GM23338 (cell line): ENCODE data around the gene TMEM174. TPM values are rescaled to one million over a fixed set of nuclear protein-coding genes. Genes with fewer than 3 reads are reported as not detected.

ENCODE experiments used
- ATAC-seq: fragments of 200-7000 bp; cut with Tn5 transposase; 3 replicates; pipeline ENCODE4 v1.9.1; 2020
- DNase-seq: peaks from one replicate; pipeline ENCODE4 v3.0.0-alpha.2; 2015; ENCODE audit warnings: low spot score
- H2AFZ ChIP-seq: fragments of 200-600 bp; sonication (generic); 2 replicates; pipeline ENCODE4 v1.8.0; 2016; ENCODE audit warnings: antibody characterized with exemption, mild to moderate bottlenecking, moderate library complexity
- H3F3A ChIP-seq: fragments of 200-600 bp; sonication (generic); replicated peaks from 2 replicates; pipeline ENCODE4 v1.8.0; 2017; ENCODE audit warnings: antibody characterized with exemption, mixed run types, low read depth
- H3K27ac ChIP-seq: fragments of 200-600 bp; sonication (generic); 2 replicates; pipeline ENCODE4 v1.6.1; 2016; ENCODE audit warnings: low read depth
- H3K27me3 ChIP-seq: fragments of 200-600 bp; sonication (generic); 2 replicates; pipeline ENCODE4 v1.8.0; 2016; ENCODE audit warnings: mild to moderate bottlenecking, mixed run types, moderate library complexity; ENCODE audit not compliant: insufficient read depth
- H3K36me3 ChIP-seq: fragments of 200-600 bp; sonication (generic); 2 replicates; pipeline ENCODE4 v1.8.0; 2016; ENCODE audit warnings: mild to moderate bottlenecking; ENCODE audit not compliant: insufficient read depth
- H3K4me1 ChIP-seq: fragments of 200-600 bp; sonication (generic); 2 replicates; pipeline ENCODE4 v1.8.0; 2016; ENCODE audit warnings: mild to moderate bottlenecking, moderate library complexity; ENCODE audit not compliant: insufficient read depth
- H3K4me2 ChIP-seq: fragments of 200-600 bp; sonication (generic); 2 replicates; pipeline ENCODE4 v1.7.1; 2017; ENCODE audit warnings: mixed run types
- H3K4me3 ChIP-seq: fragments of 200-600 bp; sonication (generic); 2 replicates; pipeline ENCODE4 v1.6.1; 2016; ENCODE audit warnings: mixed run types
- H3K79me2 ChIP-seq: fragments of 200-600 bp; sonication (generic); replicated peaks from 2 replicates; pipeline ENCODE4 v1.8.0; 2017; ENCODE audit warnings: mild to moderate bottlenecking; ENCODE audit not compliant: insufficient read depth
- H3K9me2 ChIP-seq: fragments of 200-600 bp; sonication (generic); 2 replicates; pipeline ENCODE4 v1.8.0; 2017; ENCODE audit not compliant: insufficient read depth
- H4K20me1 ChIP-seq: fragments of 200-600 bp; sonication (generic); replicated peaks from 2 replicates; pipeline ENCODE4 v1.8.0; 2017; ENCODE audit warnings: mild to moderate bottlenecking; ENCODE audit not compliant: insufficient read depth
- H3K27ac Mint-ChIP-seq: 2 replicates; pipeline ENCODE4 v1.8.0; 2020; ENCODE audit warnings: inconsistent platforms, mild to moderate bottlenecking, moderate library complexity, mixed read lengths
- H3K27me3 Mint-ChIP-seq: 3 replicates; pipeline ENCODE4 v1.8.0; 2022; ENCODE audit warnings: low read depth, mild to moderate bottlenecking, moderate library complexity, mixed read lengths, inconsistent platforms; ENCODE audit not compliant: insufficient read depth, poor library complexity
- H3K36me3 Mint-ChIP-seq: 3 replicates; pipeline ENCODE4 v1.8.0; 2021; ENCODE audit warnings: low read depth, mild to moderate bottlenecking, inconsistent platforms, moderate library complexity, mixed read lengths
- H3K4me1 Mint-ChIP-seq: 3 replicates; pipeline ENCODE4 v1.8.0; 2020; ENCODE audit warnings: mild to moderate bottlenecking, inconsistent platforms, mixed read lengths
- H3K4me3 Mint-ChIP-seq: 3 replicates; pipeline ENCODE4 v1.8.0; 2021; ENCODE audit warnings: moderate library complexity, mild to moderate bottlenecking, inconsistent platforms, mixed read lengths
- H3K9me3 Mint-ChIP-seq: 3 replicates; pipeline ENCODE4 v1.8.0; 2020; ENCODE audit warnings: moderate library complexity, mild to moderate bottlenecking, inconsistent platforms, mixed read lengths
- CREB1 ChIP-seq: fragments of 250-450 bp; sonication (Bioruptor Pico); IDR thresholded peaks from 2 replicates; pipeline ENCODE4 v1.5.0; 2020; ENCODE audit warnings: low read depth, mild to moderate bottlenecking, moderate library complexity
- CTCF ChIP-seq, 2 experiments: fragments of 200-600 bp in 1 of 2; sonication (generic) in 1 of 2; conservative IDR thresholded peaks; 2 replicates each; pipeline versions ENCODE4 v1.5.1 to v1.6.1; 2016 to 2017; ENCODE audit warnings: antibody characterized with exemption in 2 of 2, low read depth in 2 of 2, mild to moderate bottlenecking in 2 of 2, moderate library complexity in 1 of 2
- ETS1 ChIP-seq: IDR thresholded peaks from 2 replicates; pipeline ENCODE4 v1.6.1; 2016; ENCODE audit warnings: antibody characterized with exemption
- EZH2 ChIP-seq: fragments of 200-600 bp; sonication (generic); IDR thresholded peaks from one replicate; pipeline ENCODE4 v1.8.0; 2017; ENCODE audit warnings: antibody characterized with exemption, mild to moderate bottlenecking, low read depth; ENCODE audit not compliant: unreplicated experiment
- EZH2phosphoT487 ChIP-seq: fragments of 200-600 bp; sonication (generic); IDR thresholded peaks from one replicate; pipeline ENCODE4 v1.8.1; 2018; ENCODE audit warnings: antibody characterized with exemption; ENCODE audit not compliant: unreplicated experiment
- JUNB ChIP-seq: IDR thresholded peaks from one replicate; pipeline ENCODE4 v1.6.1; 2016; ENCODE audit warnings: antibody characterized with exemption; ENCODE audit not compliant: unreplicated experiment
- NANOG ChIP-seq: IDR thresholded peaks from 2 replicates; pipeline ENCODE4 v1.6.1; 2016; ENCODE audit warnings: antibody characterized with exemption, borderline replicate concordance
- POLR2AphosphoS5 ChIP-seq: IDR thresholded peaks from 2 replicates; pipeline ENCODE4 v1.6.1; 2016; ENCODE audit warnings: antibody characterized with exemption, low read depth
- REST ChIP-seq: IDR thresholded peaks from one replicate; pipeline ENCODE4 v1.6.1; 2018; ENCODE audit warnings: antibody characterized with exemption; ENCODE audit not compliant: unreplicated experiment
- STAT1 ChIP-seq: IDR thresholded peaks from one replicate; pipeline ENCODE4 v1.6.1; 2016; ENCODE audit warnings: antibody characterized with exemption; ENCODE audit not compliant: unreplicated experiment
- ZNF114 ChIP-seq: fragments of 250-450 bp; sonication (Bioruptor Pico); IDR thresholded peaks from 2 replicates; pipeline ENCODE4 v1.5.0; 2020; ENCODE audit warnings: mild to moderate bottlenecking, moderate library complexity
- ZNF331 ChIP-seq: fragments of 250-450 bp; sonication (Bioruptor Pico); IDR thresholded peaks from 2 replicates; pipeline ENCODE4 v1.5.0; 2020; ENCODE audit warnings: low read depth, mild to moderate bottlenecking, moderate library complexity
- polyA plus RNA-seq: library from polyadenylated mRNA; unstranded; fragments of >200 nt; fragmentation: Nextera tagmentation; extraction: Ambion mirVana; gene quantifications from 2 replicates; pipeline ENCODE4 v1.2.1, GENCODE V29; 2016
- total RNA-seq: library from RNA; depleted of rRNA; stranded (reverse); fragments of >200 nt; shearing (Covaris generic); gene quantifications from 2 replicates; pipeline ENCODE4 v1.2.3, GENCODE V29; 2014
- TF ChIP-seq, protein P1 (sequence below): fragments of 250-450 bp; sonication (Bioruptor Pico); IDR thresholded peaks from 2 replicates; pipeline ENCODE4 v1.5.0; 2020; ENCODE audit warnings: mild to moderate bottlenecking, moderate library complexity

TMEM174 gene
- total and polyA plus RNA-seq, 2 experiments from 2014 or later: not detected

DNA sequence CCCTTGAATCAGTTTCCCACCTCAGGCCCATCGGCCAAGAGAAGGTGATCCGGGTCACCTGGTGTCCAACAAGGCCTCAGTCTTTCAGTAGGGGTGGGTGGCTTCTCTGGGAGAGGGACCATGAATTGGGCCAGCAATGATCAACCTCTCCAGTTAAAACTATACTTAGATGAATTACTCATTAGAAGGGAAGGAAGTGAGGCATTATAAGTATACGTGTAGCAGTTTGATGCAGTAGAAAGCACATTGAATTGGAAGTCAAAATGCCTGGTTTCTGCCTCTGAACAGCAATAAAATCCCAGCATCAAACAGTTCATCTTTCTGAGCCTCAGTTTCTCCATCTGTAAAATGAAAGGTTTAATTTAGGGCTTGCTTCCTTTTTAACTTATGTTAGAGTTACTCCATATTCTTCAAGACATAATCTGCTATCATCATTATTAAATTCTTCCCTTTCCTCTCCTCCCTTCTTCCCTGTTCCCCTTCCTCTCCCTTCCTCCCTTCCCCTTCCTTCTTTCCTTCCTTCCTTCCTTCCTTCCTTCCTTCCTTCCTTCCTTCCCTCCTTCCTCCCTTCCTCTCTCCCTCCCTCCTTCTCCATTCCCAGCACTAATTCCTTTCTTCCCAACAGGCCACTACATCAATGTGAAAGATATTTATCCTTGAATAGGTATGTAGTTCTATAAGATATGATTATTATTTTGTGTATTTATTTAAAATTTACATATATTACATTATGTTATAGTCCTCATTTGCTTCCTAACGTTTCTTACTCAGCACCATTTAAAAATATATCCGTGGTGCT is 18.6 kb upstream of the TMEM174 start:
- H3K4me1 Mint-ChIP-seq: peaks cover 8% of the 10 kb centered on the region
- peaks cover 3% of the 10 kb centered on the region; the same call in 1 of the 2 replicates for H3K9me2 ChIP-seq
- no peaks in the 10 kb centered on the region for H3K4me1 ChIP-seq
- no peak overlapping the region for H2AFZ ChIP-seq
- no peak overlapping the region for H3K4me2 ChIP-seq
- no peak overlapping the region for H3K4me3 Mint-ChIP-seq
- H3K9me3 Mint-ChIP-seq: no peaks in the 10 kb centered on the region
- H4K20me1 ChIP-seq: no peaks in the 10 kb centered on the region
- ATAC-seq: no peak
- H3K27ac ChIP-seq: no peak overlapping the region
- DNase-seq: no peak
- peaks cover 8% of the 10 kb centered on the region for H3K27me3 Mint-ChIP-seq
- H3F3A ChIP-seq: no peaks in the 10 kb centered on the region
- H3K27ac Mint-ChIP-seq: no peak overlapping the region
- no peak overlapping the region for H3K4me3 ChIP-seq
- H3K36me3 ChIP-seq: no peaks in the 10 kb centered on the region
- TF ChIP-seq JUNB: no peak
- no peak for TF ChIP-seq CREB1
- TF ChIP-seq, protein P1, sequence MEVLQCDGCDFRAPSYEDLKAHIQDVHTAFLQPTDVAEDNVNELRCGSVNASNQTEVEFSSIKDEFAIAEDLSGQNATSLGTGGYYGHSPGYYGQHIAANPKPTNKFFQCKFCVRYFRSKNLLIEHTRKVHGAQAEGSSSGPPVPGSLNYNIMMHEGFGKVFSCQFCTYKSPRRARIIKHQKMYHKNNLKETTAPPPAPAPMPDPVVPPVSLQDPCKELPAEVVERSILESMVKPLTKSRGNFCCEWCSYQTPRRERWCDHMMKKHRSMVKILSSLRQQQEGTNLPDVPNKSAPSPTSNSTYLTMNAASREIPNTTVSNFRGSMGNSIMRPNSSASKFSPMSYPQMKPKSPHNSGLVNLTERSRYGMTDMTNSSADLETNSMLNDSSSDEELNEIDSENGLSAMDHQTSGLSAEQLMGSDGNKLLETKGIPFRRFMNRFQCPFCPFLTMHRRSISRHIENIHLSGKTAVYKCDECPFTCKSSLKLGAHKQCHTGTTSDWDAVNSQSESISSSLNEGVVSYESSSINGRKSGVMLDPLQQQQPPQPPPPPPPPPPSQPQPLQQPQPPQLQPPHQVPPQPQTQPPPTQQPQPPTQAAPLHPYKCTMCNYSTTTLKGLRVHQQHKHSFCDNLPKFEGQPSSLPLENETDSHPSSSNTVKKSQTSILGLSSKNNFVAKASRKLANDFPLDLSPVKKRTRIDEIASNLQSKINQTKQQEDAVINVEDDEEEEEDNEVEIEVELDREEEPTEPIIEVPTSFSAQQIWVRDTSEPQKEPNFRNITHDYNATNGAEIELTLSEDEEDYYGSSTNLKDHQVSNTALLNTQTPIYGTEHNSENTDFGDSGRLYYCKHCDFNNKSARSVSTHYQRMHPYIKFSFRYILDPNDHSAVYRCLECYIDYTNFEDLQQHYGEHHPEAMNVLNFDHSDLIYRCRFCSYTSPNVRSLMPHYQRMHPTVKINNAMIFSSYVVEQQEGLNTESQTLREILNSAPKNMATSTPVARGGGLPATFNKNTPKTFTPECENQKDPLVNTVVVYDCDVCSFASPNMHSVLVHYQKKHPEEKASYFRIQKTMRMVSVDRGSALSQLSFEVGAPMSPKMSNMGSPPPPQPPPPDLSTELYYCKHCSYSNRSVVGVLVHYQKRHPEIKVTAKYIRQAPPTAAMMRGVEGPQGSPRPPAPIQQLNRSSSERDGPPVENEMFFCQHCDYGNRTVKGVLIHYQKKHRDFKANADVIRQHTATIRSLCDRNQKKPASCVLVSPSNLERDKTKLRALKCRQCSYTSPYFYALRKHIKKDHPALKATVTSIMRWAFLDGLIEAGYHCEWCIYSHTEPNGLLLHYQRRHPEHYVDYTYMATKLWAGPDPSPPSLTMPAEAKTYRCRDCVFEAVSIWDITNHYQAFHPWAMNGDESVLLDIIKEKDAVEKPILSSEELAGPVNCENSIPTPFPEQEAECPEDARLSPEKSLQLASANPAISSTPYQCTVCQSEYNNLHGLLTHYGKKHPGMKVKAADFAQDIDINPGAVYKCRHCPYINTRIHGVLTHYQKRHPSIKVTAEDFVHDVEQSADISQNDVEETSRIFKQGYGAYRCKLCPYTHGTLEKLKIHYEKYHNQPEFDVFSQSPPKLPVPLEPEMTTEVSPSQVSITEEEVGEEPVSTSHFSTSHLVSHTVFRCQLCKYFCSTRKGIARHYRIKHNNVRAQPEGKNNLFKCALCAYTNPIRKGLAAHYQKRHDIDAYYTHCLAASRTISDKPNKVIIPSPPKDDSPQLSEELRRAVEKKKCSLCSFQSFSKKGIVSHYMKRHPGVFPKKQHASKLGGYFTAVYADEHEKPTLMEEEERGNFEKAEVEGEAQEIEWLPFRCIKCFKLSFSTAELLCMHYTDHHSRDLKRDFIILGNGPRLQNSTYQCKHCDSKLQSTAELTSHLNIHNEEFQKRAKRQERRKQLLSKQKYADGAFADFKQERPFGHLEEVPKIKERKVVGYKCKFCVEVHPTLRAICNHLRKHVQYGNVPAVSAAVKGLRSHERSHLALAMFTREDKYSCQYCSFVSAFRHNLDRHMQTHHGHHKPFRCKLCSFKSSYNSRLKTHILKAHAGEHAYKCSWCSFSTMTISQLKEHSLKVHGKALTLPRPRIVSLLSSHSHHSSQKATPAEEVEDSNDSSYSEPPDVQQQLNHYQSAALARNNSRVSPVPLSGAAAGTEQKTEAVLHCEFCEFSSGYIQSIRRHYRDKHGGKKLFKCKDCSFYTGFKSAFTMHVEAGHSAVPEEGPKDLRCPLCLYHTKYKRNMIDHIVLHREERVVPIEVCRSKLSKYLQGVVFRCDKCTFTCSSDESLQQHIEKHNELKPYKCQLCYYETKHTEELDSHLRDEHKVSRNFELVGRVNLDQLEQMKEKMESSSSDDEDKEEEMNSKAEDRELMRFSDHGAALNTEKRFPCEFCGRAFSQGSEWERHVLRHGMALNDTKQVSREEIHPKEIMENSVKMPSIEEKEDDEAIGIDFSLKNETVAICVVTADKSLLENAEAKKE (CRISPR knock-in tag): no peak
- TF ChIP-seq EZH2: no peak
- TF ChIP-seq CTCF (conservative IDR thresholded peaks at IDR 0.05; ENCODE audit: low read depth in 2 of 2): no peak
- no peak for TF ChIP-seq STAT1
- TF ChIP-seq EZH2phosphoT487: no peak
- no peak for TF ChIP-seq ETS1
- TF ChIP-seq ZNF331 (CRISPR knock-in tag): no peak
- no peak for TF ChIP-seq POLR2AphosphoS5
- no peak for TF ChIP-seq NANOG
- TF ChIP-seq ZNF114 (CRISPR knock-in tag): no peak
- TF ChIP-seq REST: no peak
- no peaks in the 10 kb centered on the region for H3K36me3 Mint-ChIP-seq
- H3K79me2 ChIP-seq: no peaks in the 10 kb centered on the region
- no peaks in the 10 kb centered on the region for H3K27me3 ChIP-seq
